ENCODE data around the gene MPRIP. TPM values are rescaled to one million over a fixed set of nuclear protein-coding genes. Genes with fewer than 3 reads are reported as not detected.

The MPRIP gene
- total RNA-seq, 1 experiment from 2014 or later, result 443 TPM

GRCh38 chr17:17097763-17098345 lies 55.6 kb downstream of the MPRIP start:
- H3F3A ChIP-seq (ENCODE audit: insufficient read depth, low read depth), result peaks cover 82% of the 10 kb centered on the region
- ChIA-PET POLR2A (ENCODE audit: unreplicated experiment) (no interaction called here), CTCF (interaction anchor here (1.0 kb wide), 1 partner anchor 9 kb away, joined by 3 read pairs; no protein-coding TSS in a partner anchor)
- H4K20me1 ChIP-seq (ENCODE audit: insufficient read depth), result peaks cover 94% of the 10 kb centered on the region
- H3K4me1 ChIP-seq (replicated peaks; ENCODE audit: insufficient read depth), result no peaks in the 10 kb centered on the region; the same call in 1 of the 2 replicates
- peaks cover 28% of the 10 kb centered on the region for H3K36me3 ChIP-seq (ENCODE audit: low read depth)
- H3K27me3 ChIP-seq (ENCODE audit: insufficient read depth, low read depth), result no peaks in the 10 kb centered on the region
- H2AFZ ChIP-seq, result no peak overlapping the region
- peaks cover 99% of the 10 kb centered on the region for H3K79me2 ChIP-seq (ENCODE audit: low read depth)
- no peaks in the 10 kb centered on the region for H3K9me2 ChIP-seq (ENCODE audit: insufficient read depth)
- 0 out of 2 replicates have a peak overlapping the region, but pooled peaks have one; percentile 12 for H3K27ac ChIP-seq
- intact Hi-C loops (cut with micrococcal nuclease; ENCODE audit: unreplicated experiment), result no loop called here
- H3K4me3 ChIP-seq, result no peak overlapping the region
- no peak overlapping the region for H3K4me2 ChIP-seq
- no TSS peak for BruUV-seq (replicated peaks)
- no peak for DNase-seq
- TF ChIP-seq EZH2 (IDR thresholded peaks at IDR 0.05; ENCODE audit: low read depth) (no peak), CTCF (conservative IDR thresholded peaks at IDR 0.05) (no peak)
- H3K9me3 ChIP-seq (ENCODE audit: insufficient read depth, low read depth), result no peaks in the 10 kb centered on the region

GRCh38 chr17:17098551-17099179 lies 56.4 kb downstream of the MPRIP start:
- Histone ChIP-seq H3K4me2 (no peak overlapping the region), H4K20me1 (ENCODE audit: insufficient read depth) (peaks cover 94% of the 10 kb centered on the region), H3F3A (ENCODE audit: insufficient read depth, low read depth) (peaks cover 82% of the 10 kb centered on the region), H3K27ac (peak overlapping the region; percentile 14; the same call in 1 of the 2 replicates), H3K4me3 (no peak overlapping the region), H3K36me3 (ENCODE audit: low read depth) (peaks cover 30% of the 10 kb centered on the region), H3K9me3 (ENCODE audit: insufficient read depth, low read depth) (no peaks in the 10 kb centered on the region), H3K27me3 (ENCODE audit: insufficient read depth, low read depth) (no peaks in the 10 kb centered on the region), H3K79me2 (ENCODE audit: low read depth) (peaks cover 99% of the 10 kb centered on the region), H3K4me1 (replicated peaks; ENCODE audit: insufficient read depth) (no peaks in the 10 kb centered on the region; the same call in 1 of the 2 replicates), H2AFZ (no peak overlapping the region), H3K9me2 (ENCODE audit: insufficient read depth) (no peaks in the 10 kb centered on the region)
- TF ChIP-seq EZH2 (IDR thresholded peaks at IDR 0.05; ENCODE audit: low read depth) (no peak), CTCF (conservative IDR thresholded peaks at IDR 0.05) (no peak)
- no peak for DNase-seq
- ChIA-PET POLR2A (ENCODE audit: unreplicated experiment) (no interaction called here), CTCF (interaction anchor here (0.6 kb wide), 1 partner anchor 262 kb away, joined by 8 read pairs; no protein-coding TSS in a partner anchor)
- no TSS peak for BruUV-seq (replicated peaks)
- intact Hi-C loops (cut with micrococcal nuclease; ENCODE audit: unreplicated experiment), result no loop called here

- H3K4me3 ChIP-seq, result no peak overlapping the region
- no peaks in the 10 kb centered on the region for H3K9me2 ChIP-seq (ENCODE audit: insufficient read depth)
- peaks cover 96% of the 10 kb centered on the region for H4K20me1 ChIP-seq (ENCODE audit: insufficient read depth)
- H3K79me2 ChIP-seq (ENCODE audit: low read depth), result peaks cover 99% of the 10 kb centered on the region
- H3K4me2 ChIP-seq, result no peak overlapping the region
- POLR2A ChIA-PET (ENCODE audit: unreplicated experiment), result no interaction called here
- H2AFZ ChIP-seq, result no peak overlapping the region
- no peak overlapping the region for H3K27ac ChIP-seq
- CTCF ChIA-PET, result no interaction called here
- H3K27me3 ChIP-seq (ENCODE audit: insufficient read depth, low read depth), result no peaks in the 10 kb centered on the region
- no TSS peak for BruUV-seq (replicated peaks)
- intact Hi-C loops (cut with micrococcal nuclease; ENCODE audit: unreplicated experiment), result no loop called here
- TF ChIP-seq EZH2 (IDR thresholded peaks at IDR 0.05; ENCODE audit: low read depth) (no peak), CTCF (conservative IDR thresholded peaks at IDR 0.05) (no peak)
- peaks cover 34% of the 10 kb centered on the region for H3K36me3 ChIP-seq (ENCODE audit: low read depth)
- no peak for DNase-seq
- no peaks in the 10 kb centered on the region for H3K9me3 ChIP-seq (ENCODE audit: insufficient read depth, low read depth)
- H3K4me1 ChIP-seq (replicated peaks; ENCODE audit: insufficient read depth), result peaks cover 16% of the 10 kb centered on the region
- H3F3A ChIP-seq (ENCODE audit: insufficient read depth, low read depth), result peaks cover 82% of the 10 kb centered on the region
These were observed 59.9 kb downstream of the MPRIP start for GRCh38 chr17:17102176-17102575.

All from PC-9 (cell line).